Measurements from ENCODE around the gene C6orf89. TPM values are rescaled to one million over a fixed set of nuclear protein-coding genes. Genes with fewer than 3 reads are reported as not detected.

The C6orf89 gene
- total RNA-seq, 1 donor from 2014 or later = 32.3 TPM

DNA sequence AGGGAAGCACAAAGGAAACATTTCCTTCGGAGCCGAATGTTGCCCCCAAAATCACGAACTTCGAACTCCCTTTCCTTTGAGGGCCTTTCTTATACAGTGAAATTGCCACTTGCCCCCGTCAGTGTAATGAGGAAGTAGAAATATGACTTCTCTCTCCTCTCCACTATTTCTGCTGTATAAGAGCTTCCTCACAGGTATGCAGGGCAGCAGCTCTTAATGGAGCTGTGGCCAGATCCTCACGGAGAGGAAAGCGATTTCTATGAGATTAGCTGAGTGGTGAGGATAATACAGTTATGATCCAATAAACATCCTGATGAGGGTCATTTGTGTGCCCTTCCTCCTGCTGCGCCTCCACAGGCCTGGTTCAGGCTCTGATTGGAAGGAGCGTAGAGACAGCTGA, 35.7 kb upstream of the C6orf89 start:
- TF ChIP-seq, protein P1, sequence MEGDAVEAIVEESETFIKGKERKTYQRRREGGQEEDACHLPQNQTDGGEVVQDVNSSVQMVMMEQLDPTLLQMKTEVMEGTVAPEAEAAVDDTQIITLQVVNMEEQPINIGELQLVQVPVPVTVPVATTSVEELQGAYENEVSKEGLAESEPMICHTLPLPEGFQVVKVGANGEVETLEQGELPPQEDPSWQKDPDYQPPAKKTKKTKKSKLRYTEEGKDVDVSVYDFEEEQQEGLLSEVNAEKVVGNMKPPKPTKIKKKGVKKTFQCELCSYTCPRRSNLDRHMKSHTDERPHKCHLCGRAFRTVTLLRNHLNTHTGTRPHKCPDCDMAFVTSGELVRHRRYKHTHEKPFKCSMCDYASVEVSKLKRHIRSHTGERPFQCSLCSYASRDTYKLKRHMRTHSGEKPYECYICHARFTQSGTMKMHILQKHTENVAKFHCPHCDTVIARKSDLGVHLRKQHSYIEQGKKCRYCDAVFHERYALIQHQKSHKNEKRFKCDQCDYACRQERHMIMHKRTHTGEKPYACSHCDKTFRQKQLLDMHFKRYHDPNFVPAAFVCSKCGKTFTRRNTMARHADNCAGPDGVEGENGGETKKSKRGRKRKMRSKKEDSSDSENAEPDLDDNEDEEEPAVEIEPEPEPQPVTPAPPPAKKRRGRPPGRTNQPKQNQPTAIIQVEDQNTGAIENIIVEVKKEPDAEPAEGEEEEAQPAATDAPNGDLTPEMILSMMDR (conservative IDR thresholded peaks at IDR 0.05) = no peak
- no peak for DNase-seq (ENCODE audit: low read depth, low spot score)
- Mint-ChIP-seq H3K27ac (ENCODE audit: unreplicated experiment) (no peak overlapping the region), H3K27me3 (ENCODE audit: low read depth) (no peaks in the 10 kb centered on the region), H3K4me1 (peaks cover 40% of the 10 kb centered on the region), H3K9me3 (no peaks in the 10 kb centered on the region), H3K4me3 (peak overlapping the region; percentile 56), H3K36me3 (ENCODE audit: low read depth) (peaks cover 4% of the 10 kb centered on the region)

DNA sequence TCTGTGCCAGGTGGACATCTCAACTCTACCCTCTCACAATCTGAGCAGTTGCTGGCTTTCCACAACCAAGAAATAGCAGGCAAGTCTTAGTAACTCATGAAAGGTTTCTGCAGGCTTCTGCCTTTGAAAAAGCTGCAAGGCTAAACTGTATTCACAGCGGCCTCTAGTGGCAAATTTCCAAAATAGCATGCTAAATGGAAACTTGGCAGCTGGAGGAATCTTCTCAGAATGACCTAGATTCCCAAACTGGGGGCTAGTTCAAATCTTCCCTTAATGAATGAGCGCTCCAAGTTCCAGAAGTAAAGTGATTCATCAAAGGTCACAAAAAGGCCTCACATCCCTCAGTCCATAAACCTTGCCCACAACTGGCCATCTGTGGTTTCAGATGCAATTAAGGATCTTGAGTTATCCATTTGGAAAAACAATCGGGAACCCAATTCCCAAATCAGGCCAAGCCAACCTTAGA, 34.6 kb upstream of the C6orf89 start:
- Mint-ChIP-seq H3K27me3 (ENCODE audit: low read depth) (no peaks in the 10 kb centered on the region), H3K4me1 (peaks cover 40% of the 10 kb centered on the region), H3K27ac (ENCODE audit: unreplicated experiment) (no peak overlapping the region), H3K9me3 (no peaks in the 10 kb centered on the region), H3K4me3 (peak overlapping the region; percentile 75), H3K36me3 (ENCODE audit: low read depth) (peaks cover 7% of the 10 kb centered on the region)
- peak; percentile 46 for DNase-seq (ENCODE audit: low read depth, low spot score)
- TF ChIP-seq, protein P1 (conservative IDR thresholded peaks at IDR 0.05) = peak; percentile 89

DNA sequence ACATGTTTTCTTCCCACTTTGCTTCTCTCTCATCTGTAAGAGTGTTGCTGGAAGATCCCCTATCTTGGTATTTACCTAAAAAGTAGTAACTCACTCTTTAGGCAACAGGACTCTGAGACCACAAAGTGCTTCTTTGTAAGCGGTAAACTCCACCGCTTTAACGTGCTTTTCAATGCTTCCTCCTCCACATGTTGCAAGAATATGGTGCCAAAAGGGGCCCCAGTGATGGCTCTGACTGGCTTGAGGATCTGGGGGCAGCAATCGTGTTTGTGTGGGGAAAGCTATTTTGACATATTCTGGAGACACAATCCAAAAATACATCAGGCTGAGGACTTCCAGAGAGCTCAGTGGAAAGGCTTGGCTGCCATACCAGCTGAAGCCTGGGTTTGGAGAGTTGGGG, 34.1 kb upstream of the C6orf89 start:
- Mint-ChIP-seq H3K36me3 (ENCODE audit: low read depth) (peaks cover 7% of the 10 kb centered on the region), H3K4me1 (peaks cover 40% of the 10 kb centered on the region), H3K27ac (ENCODE audit: unreplicated experiment) (no peak overlapping the region), H3K9me3 (no peaks in the 10 kb centered on the region), H3K4me3 (no peak overlapping the region), H3K27me3 (ENCODE audit: low read depth) (no peaks in the 10 kb centered on the region)
- no peak for DNase-seq (ENCODE audit: low read depth, low spot score)
- TF ChIP-seq, protein P1 (conservative IDR thresholded peaks at IDR 0.05) = no peak

GRCh38 chr6:36852481-36853147, 33.1 kb upstream of the C6orf89 start:
- Mint-ChIP-seq H3K4me3 (no peak overlapping the region), H3K4me1 (peaks cover 35% of the 10 kb centered on the region), H3K27ac (ENCODE audit: unreplicated experiment) (no peak overlapping the region), H3K27me3 (ENCODE audit: low read depth) (no peaks in the 10 kb centered on the region), H3K9me3 (no peaks in the 10 kb centered on the region), H3K36me3 (ENCODE audit: low read depth) (peaks cover 7% of the 10 kb centered on the region)
- no peak for DNase-seq (ENCODE audit: low read depth, low spot score)
- TF ChIP-seq, protein P1 (conservative IDR thresholded peaks at IDR 0.05) = no peak

DNA sequence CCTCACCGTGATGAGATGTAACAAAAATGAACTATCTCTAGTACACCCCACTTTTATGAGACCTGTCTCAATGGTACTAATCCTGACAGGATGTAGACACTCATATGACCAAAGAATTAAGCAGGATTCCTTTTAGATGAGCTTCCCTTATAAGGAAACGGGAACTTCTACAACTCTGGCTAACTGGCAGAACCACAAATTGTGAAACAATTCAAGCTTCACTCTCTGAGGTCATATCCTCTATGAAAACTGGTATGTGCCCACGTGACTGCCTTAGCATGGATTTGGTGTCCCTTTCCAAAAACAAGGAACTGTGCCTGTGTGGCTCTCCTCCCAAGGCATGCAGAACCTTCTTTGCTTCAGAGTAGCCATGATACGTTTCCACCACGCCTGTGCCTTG, 32.4 kb upstream of the C6orf89 start:
- no peak overlapping the region for H3K4me3 Mint-ChIP-seq
- H3K9me3 Mint-ChIP-seq = no peaks in the 10 kb centered on the region
- no peaks in the 10 kb centered on the region for H3K27me3 Mint-ChIP-seq (ENCODE audit: low read depth)
- no peak for DNase-seq (ENCODE audit: low read depth, low spot score)
- no peak overlapping the region for H3K27ac Mint-ChIP-seq (ENCODE audit: unreplicated experiment)
- peaks cover 7% of the 10 kb centered on the region for H3K36me3 Mint-ChIP-seq (ENCODE audit: low read depth)
- TF ChIP-seq, protein P1 (conservative IDR thresholded peaks at IDR 0.05) = no peak
- H3K4me1 Mint-ChIP-seq = peaks cover 29% of the 10 kb centered on the region
